ENCODE results near the gene UGT2A3.
A peak's percentile ranks its signal among the peaks of the same experiment; 100 is the strongest.

Gene UGT2A3

GRCh38 chr4:68912807-68913206, 38.8 kb downstream of the UGT2A3 start:
- DNase-seq (ENCODE audit: low read depth) = no peak
- no peak overlapping the region for H3K4me3 ChIP-seq (ENCODE audit: low read depth, low read length)
- no peak for TF ChIP-seq CTCF (IDR thresholded peaks at IDR 0.05; ENCODE audit: insufficient read depth, low read depth, low read length, missing control alignments)

GRCh38 chr4:68909385-68909784, 42.2 kb downstream of the UGT2A3 start:
- H3K4me3 ChIP-seq (ENCODE audit: low read depth, low read length) = no peak overlapping the region
- DNase-seq (ENCODE audit: low read depth) = no peak
- TF ChIP-seq CTCF (IDR thresholded peaks at IDR 0.05; ENCODE audit: insufficient read depth, low read depth, low read length, missing control alignments) = no peak

GRCh38 chr4:68907788-68908700, 43.6 kb downstream of the UGT2A3 start:
- no peak for TF ChIP-seq CTCF (IDR thresholded peaks at IDR 0.05; ENCODE audit: insufficient read depth, low read depth, low read length, missing control alignments)
- DNase-seq (ENCODE audit: low read depth) = no peak
- no peak overlapping the region for H3K4me3 ChIP-seq (ENCODE audit: low read depth, low read length)

- no peak overlapping the region for H3K4me3 ChIP-seq (ENCODE audit: low read depth, low read length)
- no peak for TF ChIP-seq CTCF (IDR thresholded peaks at IDR 0.05; ENCODE audit: insufficient read depth, low read depth, low read length, missing control alignments)
- no peak for DNase-seq (ENCODE audit: low read depth)
Observed at GRCh38 chr4:68907245-68907644, 44.4 kb downstream of the UGT2A3 start.

GRCh38 chr4:68906780-68907137, 44.8 kb downstream of the UGT2A3 start:
- no peak for DNase-seq (ENCODE audit: low read depth)
- no peak overlapping the region for H3K4me3 ChIP-seq (ENCODE audit: low read depth, low read length)
- TF ChIP-seq CTCF (IDR thresholded peaks at IDR 0.05; ENCODE audit: insufficient read depth, low read depth, low read length, missing control alignments) = no peak

- TF ChIP-seq CTCF (IDR thresholded peaks at IDR 0.05; ENCODE audit: insufficient read depth, low read depth, low read length, missing control alignments) = no peak
- peak overlapping the region; percentile 4 for H3K4me3 ChIP-seq (ENCODE audit: low read depth, low read length)
- peak; percentile 47 for DNase-seq (ENCODE audit: low read depth)
Observed at GRCh38 chr4:68905939-68906779, 45.4 kb downstream of the UGT2A3 start.

Measured in GM12865 (cell line).